Measurements from ENCODE around the gene SARDH.

DNA sequence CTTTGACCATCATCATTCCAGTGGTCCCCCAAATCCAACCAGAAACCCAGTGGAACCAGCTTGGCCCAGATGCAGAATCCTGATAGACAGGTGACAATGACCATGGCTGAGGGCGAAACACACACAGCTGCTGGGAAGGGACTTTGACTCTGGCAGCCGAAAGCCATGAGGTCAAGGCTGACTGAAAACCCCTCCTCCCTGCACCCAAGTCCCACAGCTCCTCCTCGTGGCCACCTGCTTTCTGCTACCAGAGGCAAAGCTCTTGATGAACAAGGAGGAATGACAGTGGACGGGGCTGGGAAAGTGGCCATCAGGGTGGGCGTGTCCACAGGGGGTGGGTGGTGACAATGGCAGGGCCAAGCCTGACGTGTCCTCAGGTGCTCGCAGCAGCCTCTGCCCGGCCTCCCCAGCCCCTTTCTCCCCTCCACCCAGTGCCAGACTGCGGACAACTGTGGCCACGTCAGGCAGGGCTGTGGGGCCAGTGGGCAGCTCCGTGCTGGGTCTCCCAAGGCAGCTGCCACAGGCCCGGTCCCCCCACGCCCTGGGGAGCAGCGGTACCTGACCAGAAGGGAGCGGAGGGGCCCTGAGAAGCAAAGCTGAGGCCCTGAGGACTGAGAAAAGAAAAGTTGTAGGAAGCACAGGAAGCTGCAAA is 30.8 kb upstream of the SARDH start:
- TF ChIP-seq, protein P1, sequence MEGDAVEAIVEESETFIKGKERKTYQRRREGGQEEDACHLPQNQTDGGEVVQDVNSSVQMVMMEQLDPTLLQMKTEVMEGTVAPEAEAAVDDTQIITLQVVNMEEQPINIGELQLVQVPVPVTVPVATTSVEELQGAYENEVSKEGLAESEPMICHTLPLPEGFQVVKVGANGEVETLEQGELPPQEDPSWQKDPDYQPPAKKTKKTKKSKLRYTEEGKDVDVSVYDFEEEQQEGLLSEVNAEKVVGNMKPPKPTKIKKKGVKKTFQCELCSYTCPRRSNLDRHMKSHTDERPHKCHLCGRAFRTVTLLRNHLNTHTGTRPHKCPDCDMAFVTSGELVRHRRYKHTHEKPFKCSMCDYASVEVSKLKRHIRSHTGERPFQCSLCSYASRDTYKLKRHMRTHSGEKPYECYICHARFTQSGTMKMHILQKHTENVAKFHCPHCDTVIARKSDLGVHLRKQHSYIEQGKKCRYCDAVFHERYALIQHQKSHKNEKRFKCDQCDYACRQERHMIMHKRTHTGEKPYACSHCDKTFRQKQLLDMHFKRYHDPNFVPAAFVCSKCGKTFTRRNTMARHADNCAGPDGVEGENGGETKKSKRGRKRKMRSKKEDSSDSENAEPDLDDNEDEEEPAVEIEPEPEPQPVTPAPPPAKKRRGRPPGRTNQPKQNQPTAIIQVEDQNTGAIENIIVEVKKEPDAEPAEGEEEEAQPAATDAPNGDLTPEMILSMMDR (IDR thresholded peaks at IDR 0.05 in 2 of 3, conservative IDR thresholded peaks at IDR 0.05 in 1 of 3; ENCODE audit: borderline replicate concordance in 1 of 3, insufficient read depth in 1 of 3, low read depth in 2 of 3, low read length in 2 of 3): no peak
- TF ChIP-seq POLR2A (IDR thresholded peaks at IDR 0.05; ENCODE audit: borderline replicate concordance, extremely low read depth, insufficient read depth, insufficient read length): no peak
- TF ChIP-seq YY1 (IDR thresholded peaks at IDR 0.05; ENCODE audit: extremely low read depth, insufficient replicate concordance, low read depth, low read length): no peak
- TF ChIP-seq JUND (IDR thresholded peaks at IDR 0.05): no peak
- no peak for TF ChIP-seq CEBPB (IDR thresholded peaks at IDR 0.05; ENCODE audit: low read depth)
- TF ChIP-seq EGR1 (IDR thresholded peaks at IDR 0.05; ENCODE audit: low read depth): no peak
- no peak for TF ChIP-seq SIN3A (IDR thresholded peaks at IDR 0.05; ENCODE audit: low read depth)
- TF ChIP-seq, protein P2, sequence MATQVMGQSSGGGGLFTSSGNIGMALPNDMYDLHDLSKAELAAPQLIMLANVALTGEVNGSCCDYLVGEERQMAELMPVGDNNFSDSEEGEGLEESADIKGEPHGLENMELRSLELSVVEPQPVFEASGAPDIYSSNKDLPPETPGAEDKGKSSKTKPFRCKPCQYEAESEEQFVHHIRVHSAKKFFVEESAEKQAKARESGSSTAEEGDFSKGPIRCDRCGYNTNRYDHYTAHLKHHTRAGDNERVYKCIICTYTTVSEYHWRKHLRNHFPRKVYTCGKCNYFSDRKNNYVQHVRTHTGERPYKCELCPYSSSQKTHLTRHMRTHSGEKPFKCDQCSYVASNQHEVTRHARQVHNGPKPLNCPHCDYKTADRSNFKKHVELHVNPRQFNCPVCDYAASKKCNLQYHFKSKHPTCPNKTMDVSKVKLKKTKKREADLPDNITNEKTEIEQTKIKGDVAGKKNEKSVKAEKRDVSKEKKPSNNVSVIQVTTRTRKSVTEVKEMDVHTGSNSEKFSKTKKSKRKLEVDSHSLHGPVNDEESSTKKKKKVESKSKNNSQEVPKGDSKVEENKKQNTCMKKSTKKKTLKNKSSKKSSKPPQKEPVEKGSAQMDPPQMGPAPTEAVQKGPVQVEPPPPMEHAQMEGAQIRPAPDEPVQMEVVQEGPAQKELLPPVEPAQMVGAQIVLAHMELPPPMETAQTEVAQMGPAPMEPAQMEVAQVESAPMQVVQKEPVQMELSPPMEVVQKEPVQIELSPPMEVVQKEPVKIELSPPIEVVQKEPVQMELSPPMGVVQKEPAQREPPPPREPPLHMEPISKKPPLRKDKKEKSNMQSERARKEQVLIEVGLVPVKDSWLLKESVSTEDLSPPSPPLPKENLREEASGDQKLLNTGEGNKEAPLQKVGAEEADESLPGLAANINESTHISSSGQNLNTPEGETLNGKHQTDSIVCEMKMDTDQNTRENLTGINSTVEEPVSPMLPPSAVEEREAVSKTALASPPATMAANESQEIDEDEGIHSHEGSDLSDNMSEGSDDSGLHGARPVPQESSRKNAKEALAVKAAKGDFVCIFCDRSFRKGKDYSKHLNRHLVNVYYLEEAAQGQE (IDR thresholded peaks at IDR 0.05; ENCODE audit: low read depth): no peak
- TF ChIP-seq SP1 (IDR thresholded peaks at IDR 0.05; ENCODE audit: low read depth): no peak
- TF ChIP-seq POLR2AphosphoS5 (IDR thresholded peaks at IDR 0.05; ENCODE audit: low read depth, low read length): no peak
- TF ChIP-seq ATF3 (IDR thresholded peaks at IDR 0.05): no peak
- TF ChIP-seq ZNF274 (IDR thresholded peaks at IDR 0.05; ENCODE audit: low read depth, low read length): no peak
- no peak for TF ChIP-seq RAD21 (IDR thresholded peaks at IDR 0.05; ENCODE audit: low read depth)
- no peak for TF ChIP-seq MAX (IDR thresholded peaks at IDR 0.05)

Measured in HCT116 (cell line).